ENCODE results near the gene PPFIBP2.

DNA sequence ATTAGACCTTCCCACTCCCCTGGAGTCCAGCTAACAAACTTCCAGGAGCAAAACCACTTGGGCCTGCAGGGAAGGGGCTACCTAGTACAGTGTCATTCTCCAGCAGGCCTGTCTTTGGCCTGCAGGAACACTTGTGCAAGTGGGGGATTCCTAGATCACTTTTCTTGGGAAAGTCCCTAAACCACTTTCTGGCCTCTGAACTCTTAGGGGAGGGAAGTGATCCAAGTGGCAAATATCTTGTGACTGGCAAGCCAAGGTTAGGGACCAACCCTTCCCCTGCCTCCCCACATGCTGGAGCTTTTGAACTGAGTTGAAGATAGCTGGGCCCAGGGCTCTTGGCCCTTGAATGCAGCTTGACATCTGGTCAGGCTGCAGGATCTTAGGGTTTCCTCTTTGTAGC, 17.2 kb downstream of the PPFIBP2 start:
- TF ChIP-seq, protein P1, sequence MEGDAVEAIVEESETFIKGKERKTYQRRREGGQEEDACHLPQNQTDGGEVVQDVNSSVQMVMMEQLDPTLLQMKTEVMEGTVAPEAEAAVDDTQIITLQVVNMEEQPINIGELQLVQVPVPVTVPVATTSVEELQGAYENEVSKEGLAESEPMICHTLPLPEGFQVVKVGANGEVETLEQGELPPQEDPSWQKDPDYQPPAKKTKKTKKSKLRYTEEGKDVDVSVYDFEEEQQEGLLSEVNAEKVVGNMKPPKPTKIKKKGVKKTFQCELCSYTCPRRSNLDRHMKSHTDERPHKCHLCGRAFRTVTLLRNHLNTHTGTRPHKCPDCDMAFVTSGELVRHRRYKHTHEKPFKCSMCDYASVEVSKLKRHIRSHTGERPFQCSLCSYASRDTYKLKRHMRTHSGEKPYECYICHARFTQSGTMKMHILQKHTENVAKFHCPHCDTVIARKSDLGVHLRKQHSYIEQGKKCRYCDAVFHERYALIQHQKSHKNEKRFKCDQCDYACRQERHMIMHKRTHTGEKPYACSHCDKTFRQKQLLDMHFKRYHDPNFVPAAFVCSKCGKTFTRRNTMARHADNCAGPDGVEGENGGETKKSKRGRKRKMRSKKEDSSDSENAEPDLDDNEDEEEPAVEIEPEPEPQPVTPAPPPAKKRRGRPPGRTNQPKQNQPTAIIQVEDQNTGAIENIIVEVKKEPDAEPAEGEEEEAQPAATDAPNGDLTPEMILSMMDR (conservative IDR thresholded peaks at IDR 0.05; ENCODE audit: low read length) = no peak
- no peak for TF ChIP-seq EZH2phosphoT487 (IDR thresholded peaks at IDR 0.05; ENCODE audit: borderline replicate concordance, low read depth, low read length)
